MM.1S (cell line): ENCODE results near the gene PMEPA1.

Source experiments
- DNase-seq: peaks from one replicate; pipeline ENCODE4 v3.0.0-alpha.2; 2015
- H2AFZ ChIP-seq: fragments of 300-600 bp; sonication (generic); 2 replicates; pipeline ENCODE4 v1.6.0; 2016; ENCODE audit warnings: antibody characterized with exemption, low read length
- H3F3A ChIP-seq: fragments of 300-600 bp; sonication (generic); 2 replicates; pipeline ENCODE4 v1.6.1; 2016; ENCODE audit warnings: mild to moderate bottlenecking, antibody characterized with exemption, low read length, moderate library complexity, mixed read lengths; ENCODE audit not compliant: insufficient read depth
- H3K27ac ChIP-seq: fragments of 300-600 bp; sonication (generic); 2 replicates; pipeline ENCODE4 v1.5.1; 2016; ENCODE audit warnings: mild to moderate bottlenecking, low read length
- H3K27me3 ChIP-seq: fragments of 300-600 bp; sonication (generic); replicated peaks from 2 replicates; pipeline ENCODE4 v1.6.0; 2016; ENCODE audit warnings: low read length; ENCODE audit not compliant: insufficient read depth
- H3K36me3 ChIP-seq: fragments of 300-600 bp; sonication (generic); replicated peaks from 2 replicates; pipeline ENCODE4 v1.6.1; 2016; ENCODE audit warnings: mild to moderate bottlenecking, low read length, mixed read lengths; ENCODE audit not compliant: insufficient read depth
- H3K4me1 ChIP-seq: fragments of 300-600 bp; sonication (generic); 2 replicates; pipeline ENCODE4 v1.6.1; 2016; ENCODE audit warnings: low read length, mixed read lengths
- H3K4me2 ChIP-seq: fragments of 300-600 bp; sonication (generic); 2 replicates; pipeline ENCODE4 v1.6.0; 2016; ENCODE audit warnings: low read depth, low read length
- H3K4me3 ChIP-seq: fragments of 300-600 bp; sonication (generic); 2 replicates; pipeline ENCODE4 v1.5.1; 2016; ENCODE audit warnings: low read length, mixed read lengths
- H3K79me2 ChIP-seq: fragments of 300-600 bp; sonication (generic); 2 replicates; pipeline ENCODE4 v1.6.1; 2016; ENCODE audit warnings: mixed run types, low read length, mixed read lengths
- H3K9ac ChIP-seq: fragments of 300-600 bp; sonication (generic); 2 replicates; pipeline ENCODE4 v1.6.1; 2016; ENCODE audit warnings: low read length, mixed read lengths
- H3K9me2 ChIP-seq: fragments of 300-600 bp; sonication (generic); replicated peaks from 2 replicates; pipeline ENCODE4 v1.6.1; 2016; ENCODE audit warnings: mild to moderate bottlenecking, low read length, mixed read lengths; ENCODE audit not compliant: insufficient read depth
- H3K9me3 ChIP-seq: fragments of 300-600 bp; sonication (generic); replicated peaks from 2 replicates; pipeline ENCODE4 v1.6.1; 2016; ENCODE audit warnings: mild to moderate bottlenecking, low read length, mixed read lengths; ENCODE audit not compliant: insufficient read depth
- H4K20me1 ChIP-seq: fragments of 300-600 bp; sonication (generic); 2 replicates; pipeline ENCODE4 v1.6.1; 2016; ENCODE audit warnings: mild to moderate bottlenecking, low read length, moderate library complexity, mixed read lengths; ENCODE audit not compliant: insufficient read depth
- CTCF ChIP-seq: fragments of 300-600 bp; sonication (generic); IDR thresholded peaks from 2 replicates; pipeline ENCODE4 v1.5.1; 2016; ENCODE audit warnings: antibody characterized with exemption, low read length, mixed read lengths
- EZH2 ChIP-seq: fragments of 300-600 bp; sonication (generic); optimal IDR thresholded peaks from 2 replicates; pipeline ENCODE3; 2017; ENCODE audit warnings: low read depth, mild to moderate bottlenecking, antibody characterized with exemption, low read length, mixed read lengths
- EZH2phosphoT487 ChIP-seq: fragments of 300-600 bp; sonication (generic); IDR thresholded peaks from 2 replicates; pipeline ENCODE4 v1.6.1; 2018; ENCODE audit warnings: antibody characterized with exemption, low read length

PMEPA1 gene

GRCh38 chr20:57698116-57698866 is 11.5 kb downstream of the PMEPA1 start:
- H3K4me1 ChIP-seq: peaks cover 3% of the 10 kb centered on the region; the same call in 1 of the 2 replicates
- DNase-seq: no peak
- no peak overlapping the region for H3K27ac ChIP-seq
- H2AFZ ChIP-seq: no peak overlapping the region
- H4K20me1 ChIP-seq: no peaks in the 10 kb centered on the region
- H3F3A ChIP-seq: no peaks in the 10 kb centered on the region
- TF ChIP-seq EZH2 (no peak), EZH2phosphoT487 (no peak), CTCF (no peak)
- no peak overlapping the region for H3K4me2 ChIP-seq
- H3K27me3 ChIP-seq: no peaks in the 10 kb centered on the region
- H3K9ac ChIP-seq: no peak overlapping the region
- no peaks in the 10 kb centered on the region for H3K9me2 ChIP-seq
- no peak overlapping the region for H3K4me3 ChIP-seq
- H3K36me3 ChIP-seq: no peaks in the 10 kb centered on the region
- H3K79me2 ChIP-seq: no peaks in the 10 kb centered on the region
- H3K9me3 ChIP-seq: no peaks in the 10 kb centered on the region

GRCh38 chr20:57697543-57697942 is 12.3 kb downstream of the PMEPA1 start:
- no peak for DNase-seq
- Histone ChIP-seq H3K4me2 (no peak overlapping the region), H3K4me1 (peaks cover 9% of the 10 kb centered on the region; the same call in 1 of the 2 replicates), H3K27ac (no peak overlapping the region), H3K9me3 (no peaks in the 10 kb centered on the region), H2AFZ (no peak overlapping the region), H3K4me3 (no peak overlapping the region), H3K9ac (no peak overlapping the region), H3K36me3 (no peaks in the 10 kb centered on the region), H3K79me2 (no peaks in the 10 kb centered on the region), H3F3A (no peaks in the 10 kb centered on the region), H3K9me2 (no peaks in the 10 kb centered on the region), H3K27me3 (no peaks in the 10 kb centered on the region), H4K20me1 (no peaks in the 10 kb centered on the region)
- TF ChIP-seq CTCF: no peak
- no peak for TF ChIP-seq EZH2
- TF ChIP-seq EZH2phosphoT487: no peak

- Histone ChIP-seq H3K27ac (no peak overlapping the region), H3F3A (no peaks in the 10 kb centered on the region), H3K4me3 (no peak overlapping the region), H3K9me2 (no peaks in the 10 kb centered on the region), H3K36me3 (no peaks in the 10 kb centered on the region), H3K9ac (no peak overlapping the region), H4K20me1 (no peaks in the 10 kb centered on the region), H2AFZ (no peak overlapping the region), H3K4me1 (peaks cover 9% of the 10 kb centered on the region; the same call in 1 of the 2 replicates), H3K9me3 (no peaks in the 10 kb centered on the region), H3K79me2 (no peaks in the 10 kb centered on the region), H3K27me3 (no peaks in the 10 kb centered on the region), H3K4me2 (no peak overlapping the region)
- no peak for DNase-seq
- no peak for TF ChIP-seq CTCF
- TF ChIP-seq EZH2: no peak
- no peak for TF ChIP-seq EZH2phosphoT487
These were observed 13.3 kb downstream of the PMEPA1 start for GRCh38 chr20:57696401-57696961.
